ENCODE data around the gene REEP2.
"Not testable (repeated sequence)": the region's sequence is repeated elsewhere in the genome, so short reads cannot be mapped to it uniquely, and the experiment has no call there.

The REEP2 gene

DNA sequence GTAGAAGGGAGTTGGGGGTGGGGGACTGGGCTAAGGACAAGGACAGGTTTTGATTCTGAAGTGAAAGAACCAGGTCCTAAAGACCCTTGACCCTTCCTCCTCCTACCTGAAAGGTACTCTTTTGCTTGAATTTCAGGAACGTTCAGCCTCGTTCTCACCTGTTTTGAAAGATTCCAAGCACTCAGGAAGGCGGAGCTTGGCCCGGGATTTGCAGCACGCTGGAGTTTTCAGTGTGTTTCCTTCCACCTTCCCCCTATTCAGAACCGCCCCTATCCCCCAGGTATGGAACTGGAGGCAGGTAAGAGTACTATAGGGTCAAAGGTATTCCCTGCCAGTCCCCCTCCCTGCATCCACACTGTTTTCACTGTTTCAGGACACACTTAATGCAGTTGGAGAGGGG, 33.5 kb downstream of the REEP2 start:
- Histone ChIP-seq H3K9me3 (ENCODE audit: control insufficient read depth in 2 of 2, low read length in 2 of 2) (no peaks in the 10 kb centered on the region), H3K27me3 (ENCODE audit: control insufficient read depth in 2 of 2, insufficient read depth in 2 of 2, low read length in 2 of 2) (no peaks in the 10 kb centered on the region), H3K27ac (ENCODE audit: low read depth in 2 of 2, low read length in 2 of 2) (no peak overlapping the region), H3K4me1 (ENCODE audit: control insufficient read depth in 2 of 2, insufficient read depth in 2 of 2, low read length in 2 of 2) (peaks cover 0 to 4% of the 10 kb centered on the region in 2 donors), H3K36me3 (ENCODE audit: control insufficient read depth in 2 of 2, insufficient read depth in 2 of 2, low read length in 2 of 2) (peaks cover 2 to 3% of the 10 kb centered on the region in 2 donors), H3K4me3 (ENCODE audit: low read length in 2 of 2) (no peak overlapping the region), H3K9ac (ENCODE audit: low read depth in 1 of 2, low read length in 2 of 2) (no peak overlapping the region)

DNA sequence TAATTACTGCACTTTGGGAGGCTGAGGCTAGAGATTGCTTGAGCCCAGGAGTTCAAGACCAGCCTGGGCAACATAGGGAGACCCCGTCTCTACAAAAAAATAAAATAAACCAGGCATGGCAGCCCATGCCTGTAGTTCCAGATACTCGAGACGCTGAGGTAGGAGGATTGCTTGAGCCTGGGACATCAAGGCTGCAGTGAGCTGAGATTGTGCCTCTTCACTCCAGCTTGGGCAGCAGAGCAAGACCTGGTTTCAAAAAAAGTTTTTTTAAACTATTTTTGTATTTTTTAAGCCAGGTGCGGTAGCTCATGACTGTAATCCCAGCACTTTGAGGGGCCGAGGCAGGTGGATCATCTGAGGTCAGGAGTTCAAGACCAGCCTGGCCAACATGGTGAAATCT, 34.3 kb downstream of the REEP2 start:
- not testable (repeated sequence) for H3K4me3 ChIP-seq (ENCODE audit: low read length in 2 of 2); H3K9ac ChIP-seq (ENCODE audit: low read depth in 1 of 2, low read length in 2 of 2); H3K9me3 ChIP-seq (ENCODE audit: control insufficient read depth in 2 of 2, low read length in 2 of 2); H3K27me3 ChIP-seq (ENCODE audit: control insufficient read depth in 2 of 2, insufficient read depth in 2 of 2, low read length in 2 of 2); H3K4me1 ChIP-seq (ENCODE audit: control insufficient read depth in 2 of 2, insufficient read depth in 2 of 2, low read length in 2 of 2); H3K27ac ChIP-seq (ENCODE audit: low read depth in 2 of 2, low read length in 2 of 2); H3K36me3 ChIP-seq (ENCODE audit: control insufficient read depth in 2 of 2, insufficient read depth in 2 of 2, low read length in 2 of 2)

GRCh38 chr5:138476918-138477317, 38.1 kb downstream of the REEP2 start:
- no peaks in the 10 kb centered on the region for H3K4me1 ChIP-seq (ENCODE audit: control insufficient read depth in 2 of 2, insufficient read depth in 2 of 2, low read length in 2 of 2)
- H3K9me3 ChIP-seq (ENCODE audit: control insufficient read depth in 2 of 2, low read length in 2 of 2), result no peaks in the 10 kb centered on the region
- H3K9ac ChIP-seq (ENCODE audit: low read depth in 1 of 2, low read length in 2 of 2), result no peak overlapping the region
- H3K27ac ChIP-seq (ENCODE audit: low read depth in 2 of 2, low read length in 2 of 2), result no peak overlapping the region
- no peak overlapping the region for H3K4me3 ChIP-seq (ENCODE audit: low read length in 2 of 2)
- no peaks in the 10 kb centered on the region for H3K36me3 ChIP-seq (ENCODE audit: control insufficient read depth in 2 of 2, insufficient read depth in 2 of 2, low read length in 2 of 2)
- H3K27me3 ChIP-seq (ENCODE audit: control insufficient read depth in 2 of 2, insufficient read depth in 2 of 2, low read length in 2 of 2), result no peaks in the 10 kb centered on the region

- no peaks in the 10 kb centered on the region for H3K4me1 ChIP-seq (ENCODE audit: control insufficient read depth in 2 of 2, insufficient read depth in 2 of 2, low read length in 2 of 2)
- H3K9ac ChIP-seq (ENCODE audit: low read depth in 1 of 2, low read length in 2 of 2), result no peak overlapping the region
- H3K4me3 ChIP-seq (ENCODE audit: low read length in 2 of 2), result no peak overlapping the region
- H3K27ac ChIP-seq (ENCODE audit: low read depth in 2 of 2, low read length in 2 of 2), result no peak overlapping the region
- H3K27me3 ChIP-seq (ENCODE audit: control insufficient read depth in 2 of 2, insufficient read depth in 2 of 2, low read length in 2 of 2), result no peaks in the 10 kb centered on the region
- H3K9me3 ChIP-seq (ENCODE audit: control insufficient read depth in 2 of 2, low read length in 2 of 2), result no peaks in the 10 kb centered on the region
- H3K36me3 ChIP-seq (ENCODE audit: control insufficient read depth in 2 of 2, insufficient read depth in 2 of 2, low read length in 2 of 2), result no peaks in the 10 kb centered on the region
Observed at GRCh38 chr5:138482638-138483037, 43.8 kb downstream of the REEP2 start.

- peaks cover 24 to 27% of the 10 kb centered on the region in 2 donors for H3K27me3 ChIP-seq (ENCODE audit: control insufficient read depth in 2 of 2, insufficient read depth in 2 of 2, low read length in 2 of 2)
- H3K36me3 ChIP-seq (ENCODE audit: control insufficient read depth in 2 of 2, insufficient read depth in 2 of 2, low read length in 2 of 2), result no peaks in the 10 kb centered on the region
- H3K4me3 ChIP-seq (ENCODE audit: low read length in 2 of 2), result no peak overlapping the region
- H3K9ac ChIP-seq (ENCODE audit: low read depth in 1 of 2, low read length in 2 of 2), result no peak overlapping the region
- no peaks in the 10 kb centered on the region for H3K9me3 ChIP-seq (ENCODE audit: control insufficient read depth in 2 of 2, low read length in 2 of 2)
- H3K4me1 ChIP-seq (ENCODE audit: control insufficient read depth in 2 of 2, insufficient read depth in 2 of 2, low read length in 2 of 2), result peaks cover 13 to 16% of the 10 kb centered on the region in 2 donors
- H3K27ac ChIP-seq (ENCODE audit: low read depth in 2 of 2, low read length in 2 of 2), result no peak overlapping the region
Observed at GRCh38 chr5:138488481-138488945, 49.7 kb downstream of the REEP2 start.

GRCh38 chr5:138489683-138490061, 50.8 kb downstream of the REEP2 start:
- no peak overlapping the region for H3K4me3 ChIP-seq (ENCODE audit: low read length in 2 of 2)

GRCh38 chr5:138490648-138491283, 51.9 kb downstream of the REEP2 start:
- Histone ChIP-seq H3K27me3 (ENCODE audit: control insufficient read depth in 2 of 2, insufficient read depth in 2 of 2, low read length in 2 of 2) (peaks cover 24 to 27% of the 10 kb centered on the region in 2 donors), H3K36me3 (ENCODE audit: control insufficient read depth in 2 of 2, insufficient read depth in 2 of 2, low read length in 2 of 2) (no peaks in the 10 kb centered on the region), H3K4me3 (ENCODE audit: low read length in 2 of 2) (no peak overlapping the region), H3K27ac (ENCODE audit: low read depth in 2 of 2, low read length in 2 of 2) (no peak overlapping the region), H3K4me1 (ENCODE audit: control insufficient read depth in 2 of 2, insufficient read depth in 2 of 2, low read length in 2 of 2) (peaks cover 13 to 16% of the 10 kb centered on the region in 2 donors), H3K9me3 (ENCODE audit: control insufficient read depth in 2 of 2, low read length in 2 of 2) (no peaks in the 10 kb centered on the region), H3K9ac (ENCODE audit: low read depth in 1 of 2, low read length in 2 of 2) (peak overlapping the region; percentile 32 to 55)

More at GRCh38 chr5:138489683-138490061, 50.8 kb downstream of the REEP2 start:
- H3K27me3 ChIP-seq (ENCODE audit: control insufficient read depth in 2 of 2, insufficient read depth in 2 of 2, low read length in 2 of 2), result peaks cover 24 to 27% of the 10 kb centered on the region in 2 donors
- H3K4me1 ChIP-seq (ENCODE audit: control insufficient read depth in 2 of 2, insufficient read depth in 2 of 2, low read length in 2 of 2), result peaks cover 13 to 16% of the 10 kb centered on the region in 2 donors
- no peak overlapping the region for H3K27ac ChIP-seq (ENCODE audit: low read depth in 2 of 2, low read length in 2 of 2)
- H3K36me3 ChIP-seq (ENCODE audit: control insufficient read depth in 2 of 2, insufficient read depth in 2 of 2, low read length in 2 of 2), result no peaks in the 10 kb centered on the region
- H3K9me3 ChIP-seq (ENCODE audit: control insufficient read depth in 2 of 2, low read length in 2 of 2), result no peaks in the 10 kb centered on the region
- no peak overlapping the region for H3K9ac ChIP-seq (ENCODE audit: low read depth in 1 of 2, low read length in 2 of 2)

- H3K9ac ChIP-seq (ENCODE audit: low read depth in 1 of 2, low read length in 2 of 2), result peak overlapping the region in 1 of 2 donors; percentile 55
- H3K27me3 ChIP-seq (ENCODE audit: control insufficient read depth in 2 of 2, insufficient read depth in 2 of 2, low read length in 2 of 2), result peaks cover 24 to 27% of the 10 kb centered on the region in 2 donors
- no peak overlapping the region for H3K27ac ChIP-seq (ENCODE audit: low read depth in 2 of 2, low read length in 2 of 2)
- no peaks in the 10 kb centered on the region for H3K9me3 ChIP-seq (ENCODE audit: control insufficient read depth in 2 of 2, low read length in 2 of 2)
- H3K4me1 ChIP-seq (ENCODE audit: control insufficient read depth in 2 of 2, insufficient read depth in 2 of 2, low read length in 2 of 2), result peaks cover 13 to 16% of the 10 kb centered on the region in 2 donors
- peak overlapping the region; percentile 68 for H3K4me3 ChIP-seq (ENCODE audit: low read length in 2 of 2)
- no peaks in the 10 kb centered on the region for H3K36me3 ChIP-seq (ENCODE audit: control insufficient read depth in 2 of 2, insufficient read depth in 2 of 2, low read length in 2 of 2)
Observed at GRCh38 chr5:138491284-138491648, 52.4 kb downstream of the REEP2 start.

GRCh38 chr5:138491669-138492559, 53.1 kb downstream of the REEP2 start:
- Histone ChIP-seq H3K27me3 (ENCODE audit: control insufficient read depth in 2 of 2, insufficient read depth in 2 of 2, low read length in 2 of 2) (peaks cover 24 to 27% of the 10 kb centered on the region in 2 donors), H3K4me1 (ENCODE audit: control insufficient read depth in 2 of 2, insufficient read depth in 2 of 2, low read length in 2 of 2) (peaks cover 13 to 16% of the 10 kb centered on the region in 2 donors), H3K36me3 (ENCODE audit: control insufficient read depth in 2 of 2, insufficient read depth in 2 of 2, low read length in 2 of 2) (no peaks in the 10 kb centered on the region), H3K4me3 (ENCODE audit: low read length in 2 of 2) (peak overlapping the region; percentile 68 to 70), H3K9ac (ENCODE audit: low read depth in 1 of 2, low read length in 2 of 2) (peak overlapping the region; percentile 58 to 60), H3K9me3 (ENCODE audit: control insufficient read depth in 2 of 2, low read length in 2 of 2) (no peaks in the 10 kb centered on the region), H3K27ac (ENCODE audit: low read depth in 2 of 2, low read length in 2 of 2) (peak overlapping the region in 1 of 2 donors; percentile 16)

DNA sequence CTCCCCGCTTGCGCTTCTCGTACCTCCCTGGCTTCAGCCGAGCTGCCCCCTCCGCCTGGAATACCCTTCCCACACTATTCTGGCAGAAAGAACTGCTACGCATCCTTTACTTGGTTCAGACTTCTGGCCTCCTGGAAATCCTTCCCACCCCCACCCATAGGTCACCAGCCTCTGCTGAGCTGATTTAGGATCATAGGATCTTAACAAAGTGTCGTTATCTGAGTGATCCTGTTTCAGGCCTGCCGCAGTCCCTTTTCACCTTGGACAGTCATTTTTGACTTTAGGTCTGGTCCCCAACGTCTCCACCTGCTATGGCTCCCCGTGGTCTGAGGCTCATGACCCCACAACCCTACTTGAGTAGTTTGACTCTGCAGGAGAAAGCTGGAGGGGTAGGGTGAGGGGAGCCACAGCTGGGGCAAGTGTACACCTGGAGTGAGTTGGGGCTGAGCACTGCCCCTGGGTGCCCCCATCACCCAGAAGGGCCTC, 53.7 kb downstream of the REEP2 start:
- peak overlapping the region; percentile 58 to 60 for H3K9ac ChIP-seq (ENCODE audit: low read depth in 1 of 2, low read length in 2 of 2)
- peaks cover 24 to 27% of the 10 kb centered on the region in 2 donors for H3K27me3 ChIP-seq (ENCODE audit: control insufficient read depth in 2 of 2, insufficient read depth in 2 of 2, low read length in 2 of 2)
- H3K27ac ChIP-seq (ENCODE audit: low read depth in 2 of 2, low read length in 2 of 2), result peak overlapping the region in 1 of 2 donors; percentile 16
- no peaks in the 10 kb centered on the region for H3K9me3 ChIP-seq (ENCODE audit: control insufficient read depth in 2 of 2, low read length in 2 of 2)
- peaks cover 13 to 16% of the 10 kb centered on the region in 2 donors for H3K4me1 ChIP-seq (ENCODE audit: control insufficient read depth in 2 of 2, insufficient read depth in 2 of 2, low read length in 2 of 2)
- H3K4me3 ChIP-seq (ENCODE audit: low read length in 2 of 2), result peak overlapping the region; percentile 57 to 70
- no peaks in the 10 kb centered on the region for H3K36me3 ChIP-seq (ENCODE audit: control insufficient read depth in 2 of 2, insufficient read depth in 2 of 2, low read length in 2 of 2)

Measured in mucosa of rectum (tissue), 2 donors.